ENCODE measurements around the gene YPEL2. TPM values are rescaled to one million over a fixed set of nuclear protein-coding genes. Genes with fewer than 3 reads are reported as not detected.

YPEL2 gene
- total RNA-seq, 2 experiments from 2014 or later, result 0.88 to 3.1 TPM

DNA sequence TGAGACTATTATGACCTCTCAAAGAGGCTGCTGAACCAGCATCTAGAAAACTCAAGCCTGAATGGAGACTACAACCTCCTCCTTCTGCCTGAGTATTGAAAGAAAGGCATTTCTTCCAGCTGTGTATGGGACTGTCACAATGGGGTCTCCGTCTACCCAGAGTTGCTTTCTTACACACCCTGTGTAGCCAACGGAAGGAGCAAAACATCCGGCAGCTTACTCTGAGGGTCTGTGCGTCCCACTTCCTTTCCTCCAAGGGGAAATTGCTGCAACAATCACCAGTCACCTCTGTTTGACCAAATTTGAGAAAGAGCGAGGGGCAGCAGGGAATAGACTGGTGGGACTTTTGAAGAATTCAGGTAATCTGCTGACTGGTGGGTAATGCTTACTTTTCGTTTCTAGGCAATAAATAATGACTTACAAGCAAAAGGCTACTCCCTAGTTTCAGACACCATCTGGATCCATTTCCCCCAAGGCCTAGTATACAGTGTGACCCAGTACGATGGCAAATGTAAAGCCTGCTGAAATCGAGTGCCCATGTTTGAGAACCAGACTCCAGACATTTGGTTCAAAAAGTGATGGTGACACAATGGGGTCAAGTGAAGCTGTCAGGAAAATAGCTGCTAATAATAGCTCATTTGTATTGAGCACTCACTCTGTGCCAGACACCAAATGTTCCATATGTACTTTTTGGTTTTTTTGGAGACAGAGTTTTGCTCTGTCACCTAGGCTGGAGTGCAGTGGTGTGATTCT is 81.7 kb downstream of the YPEL2 start:
- H3K27ac ChIP-seq (ENCODE audit: low read depth, low read length, poor library complexity, severe bottlenecking), result no peak overlapping the region
- H3K4me1 ChIP-seq (ENCODE audit: insufficient read depth, low read length, poor library complexity, severe bottlenecking), result no peaks in the 10 kb centered on the region
- no peak overlapping the region for H3K4me2 ChIP-seq (ENCODE audit: low read length)
- H3K4me3 ChIP-seq (ENCODE audit: low read depth, low read length, poor library complexity, severe bottlenecking), result no peak overlapping the region
- no peak for TF ChIP-seq EZH2phosphoT487 (IDR thresholded peaks at IDR 0.05; ENCODE audit: borderline replicate concordance, low read depth, low read length)
- no peak for TF ChIP-seq CTCF (conservative IDR thresholded peaks at IDR 0.05; ENCODE audit: low read length)
- H3K9me2 ChIP-seq (ENCODE audit: insufficient read depth, low read length), result no peaks in the 10 kb centered on the region
- H2AFZ ChIP-seq (ENCODE audit: low read length), result no peak overlapping the region
- POLR2A ChIA-PET, result interaction anchor here (0.7 kb wide), 2 partner anchors 115 to 243 kb away, joined by 3 to 4 read pairs; no protein-coding TSS in a partner anchor
- H3K79me2 ChIP-seq (ENCODE audit: insufficient read depth, low read depth, low read length), result no peaks in the 10 kb centered on the region
- no TSS peak for BruUV-seq (replicated peaks)
- no peaks in the 10 kb centered on the region for H3K9me3 ChIP-seq (ENCODE audit: low read length)
- no peak for DNase-seq (ENCODE audit: low spot score)
- H4K20me1 ChIP-seq (ENCODE audit: insufficient read depth, low read length), result no peaks in the 10 kb centered on the region
- CTCF ChIA-PET (ENCODE audit: unreplicated experiment), result no interaction called here
- no peaks in the 10 kb centered on the region for H3K36me3 ChIP-seq (ENCODE audit: insufficient read depth, low read length)
- intact Hi-C loops (cut with micrococcal nuclease; ENCODE audit: unreplicated experiment), result no loop called here

- POLR2A ChIA-PET, result no interaction called here
- intact Hi-C loops (cut with micrococcal nuclease; ENCODE audit: unreplicated experiment), result no loop called here
- BruUV-seq (replicated peaks), result no TSS peak
- CTCF ChIA-PET (ENCODE audit: unreplicated experiment), result no interaction called here
- H3K9me2 ChIP-seq (ENCODE audit: insufficient read depth, low read length), result no peaks in the 10 kb centered on the region
- H3K4me2 ChIP-seq (ENCODE audit: low read length), result no peak overlapping the region
- H3K4me1 ChIP-seq (ENCODE audit: insufficient read depth, low read length, poor library complexity, severe bottlenecking), result no peaks in the 10 kb centered on the region
- no peak overlapping the region for H2AFZ ChIP-seq (ENCODE audit: low read length)
- no peaks in the 10 kb centered on the region for H3K79me2 ChIP-seq (ENCODE audit: insufficient read depth, low read depth, low read length)
- no peak overlapping the region for H3K27ac ChIP-seq (ENCODE audit: low read depth, low read length, poor library complexity, severe bottlenecking)
- H3K9me3 ChIP-seq (ENCODE audit: low read length), result no peaks in the 10 kb centered on the region
- no peaks in the 10 kb centered on the region for H3K36me3 ChIP-seq (ENCODE audit: insufficient read depth, low read length)
- TF ChIP-seq CTCF (conservative IDR thresholded peaks at IDR 0.05; ENCODE audit: low read length), result no peak
- TF ChIP-seq EZH2phosphoT487 (IDR thresholded peaks at IDR 0.05; ENCODE audit: borderline replicate concordance, low read depth, low read length), result no peak
- DNase-seq (ENCODE audit: low spot score), result no peak
- no peak overlapping the region for H3K4me3 ChIP-seq (ENCODE audit: low read depth, low read length, poor library complexity, severe bottlenecking)
- no peaks in the 10 kb centered on the region for H4K20me1 ChIP-seq (ENCODE audit: insufficient read depth, low read length)
Measured at GRCh38 chr17:59415397-59415796, 83.9 kb downstream of the YPEL2 start.

- ChIA-PET CTCF (ENCODE audit: unreplicated experiment) (no interaction called here), POLR2A (interaction anchor here (0.6 kb wide), 1 partner anchor 15 kb away, joined by 3 read pairs; no protein-coding TSS in a partner anchor)
- Histone ChIP-seq H3K9me2 (ENCODE audit: insufficient read depth, low read length) (no peaks in the 10 kb centered on the region), H3K4me3 (ENCODE audit: low read depth, low read length, poor library complexity, severe bottlenecking) (no peak overlapping the region), H3K27ac (ENCODE audit: low read depth, low read length, poor library complexity, severe bottlenecking) (no peak overlapping the region), H4K20me1 (ENCODE audit: insufficient read depth, low read length) (no peaks in the 10 kb centered on the region), H3K4me1 (ENCODE audit: insufficient read depth, low read length, poor library complexity, severe bottlenecking) (no peaks in the 10 kb centered on the region), H2AFZ (ENCODE audit: low read length) (no peak overlapping the region), H3K36me3 (ENCODE audit: insufficient read depth, low read length) (no peaks in the 10 kb centered on the region), H3K79me2 (ENCODE audit: insufficient read depth, low read depth, low read length) (no peaks in the 10 kb centered on the region), H3K9me3 (ENCODE audit: low read length) (no peaks in the 10 kb centered on the region), H3K4me2 (ENCODE audit: low read length) (no peak overlapping the region)
- intact Hi-C loops (cut with micrococcal nuclease; ENCODE audit: unreplicated experiment), result no loop called here
- DNase-seq (ENCODE audit: low spot score), result no peak
- TF ChIP-seq CTCF (conservative IDR thresholded peaks at IDR 0.05; ENCODE audit: low read length) (no peak), EZH2phosphoT487 (IDR thresholded peaks at IDR 0.05; ENCODE audit: borderline replicate concordance, low read depth, low read length) (no peak)
- no TSS peak for BruUV-seq (replicated peaks)
Measured at GRCh38 chr17:59416184-59416583, 84.7 kb downstream of the YPEL2 start.

Measured in OCI-LY7 (cell line).